Astrocyte of the cerebellum (primary cell): ENCODE results near the gene PDE1C.

Experiments used
- DNase-seq: peaks from one replicate; pipeline ENCODE4 v3.0.0-alpha.2; 2011; ENCODE audit warnings: low read depth
- H3K4me3 ChIP-seq: 2 replicates; pipeline ENCODE4 v1.5.1; 2011; ENCODE audit warnings: mild to moderate bottlenecking, low read depth, low read length, moderate library complexity
- CTCF ChIP-seq: IDR thresholded peaks from 2 replicates; pipeline ENCODE4 v1.5.1; 2012; ENCODE audit warnings: low read length, low read depth, moderate library complexity, mild to moderate bottlenecking; ENCODE audit errors: missing control alignments
- in situ Hi-C: cut with HindIII; loops from 2 replicates; pipeline ENCODE4 v1.10.0; 2017; ENCODE audit warnings: low sequenced_read_pairs

The PDE1C gene

GRCh38 chr7:31918706-31919393, 151.4 kb downstream of the PDE1C start:
- in situ Hi-C loops, result no loop called here
- DNase-seq, result no peak
- no peak for TF ChIP-seq CTCF
- H3K4me3 ChIP-seq, result no peak overlapping the region

GRCh38 chr7:31917256-31917655, 153.0 kb downstream of the PDE1C start:
- no peak for TF ChIP-seq CTCF
- DNase-seq, result no peak
- H3K4me3 ChIP-seq, result no peak overlapping the region
- in situ Hi-C loops, result no loop called here

- no peak for DNase-seq
- in situ Hi-C loops, result no loop called here
- no peak overlapping the region for H3K4me3 ChIP-seq
- TF ChIP-seq CTCF, result no peak
These were observed 160.0 kb downstream of the PDE1C start for GRCh38 chr7:31910191-31910590.

GRCh38 chr7:31906479-31907171, 163.6 kb downstream of the PDE1C start:
- TF ChIP-seq CTCF, result no peak
- no peak overlapping the region for H3K4me3 ChIP-seq
- no peak for DNase-seq
- in situ Hi-C loops, result no loop called here

GRCh38 chr7:31903962-31904361, 166.2 kb downstream of the PDE1C start:
- no peak for TF ChIP-seq CTCF
- DNase-seq, result no peak
- in situ Hi-C loops, result no loop called here
- H3K4me3 ChIP-seq, result no peak overlapping the region

- no peak for DNase-seq
- H3K4me3 ChIP-seq, result no peak overlapping the region
- in situ Hi-C loops, result no loop called here
- TF ChIP-seq CTCF, result no peak
These were observed 170.8 kb downstream of the PDE1C start for GRCh38 chr7:31899356-31899927.
